ENCODE data around the gene KIF12.
A peak's percentile ranks its signal among the peaks of the same experiment; 100 is the strongest.
"Not testable (repeated sequence)": the region's sequence is repeated elsewhere in the genome, so short reads cannot be mapped to it uniquely, and the experiment has no call there.

KIF12 gene

GRCh38 chr9:114098936-114099668 is at the start of gene KIF12:
Gene KIF12, minus strand, starts transcription at chr9:114099292. Its CDS starts 16 bp downstream, at chr9:114099276.
- no peak for ATAC-seq
- no peaks in the 10 kb centered on the region for H3K36me3 Mint-ChIP-seq
- peak within 1 kb of the TSS; percentile 32 for H3K4me3 Mint-ChIP-seq
- no peak for DNase-seq (ENCODE audit: low spot score in 2 of 2)
- peaks cover 17% of the 10 kb centered on the region for H3K4me1 Mint-ChIP-seq
- H3K27ac Mint-ChIP-seq, result peak within 1 kb of the TSS; percentile 38
- peaks cover 3% of the 10 kb centered on the region for H3K9me3 Mint-ChIP-seq

- ATAC-seq, result no peak
- Mint-ChIP-seq H3K9me3 (no peaks in the 10 kb centered on the region), H3K36me3 (no peaks in the 10 kb centered on the region), H3K4me3 (no peak overlapping the region), H3K4me1 (no peaks in the 10 kb centered on the region), H3K27ac (no peak overlapping the region)
- DNase-seq (ENCODE audit: low spot score in 2 of 2), result no peak
Measured at GRCh38 chr9:114146735-114147134, 47.6 kb upstream of the KIF12 start.

DNA sequence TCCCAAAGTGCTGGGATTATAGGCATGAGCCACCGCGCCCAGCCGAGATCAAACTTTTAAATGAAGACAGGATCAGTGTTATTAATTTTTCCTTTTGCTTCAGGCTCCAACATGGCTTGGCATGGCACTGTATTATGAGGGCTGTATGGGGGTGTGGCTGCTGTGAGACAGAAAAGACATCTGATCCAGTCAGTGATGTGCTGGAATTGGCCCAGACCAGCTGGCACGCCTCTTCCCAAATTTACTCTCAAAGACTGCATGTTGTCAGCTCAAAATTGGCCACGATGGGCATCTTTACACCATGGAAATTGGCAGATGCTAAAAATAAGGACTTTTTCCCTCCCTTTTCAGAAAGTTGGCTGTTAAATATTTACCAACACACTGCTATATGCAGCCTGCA is 44.1 kb upstream of the KIF12 start:
- Mint-ChIP-seq H3K4me1 (no peaks in the 10 kb centered on the region), H3K9me3 (no peaks in the 10 kb centered on the region), H3K36me3 (no peaks in the 10 kb centered on the region), H3K27ac (no peak overlapping the region), H3K4me3 (no peak overlapping the region)
- ATAC-seq (no peak), DNase-seq (ENCODE audit: low spot score in 2 of 2) (no peak)

GRCh38 chr9:114141553-114142402 is 42.7 kb upstream of the KIF12 start:
- H3K9me3 Mint-ChIP-seq, result no peaks in the 10 kb centered on the region
- no peak overlapping the region for H3K4me3 Mint-ChIP-seq
- no peak overlapping the region for H3K27ac Mint-ChIP-seq
- ATAC-seq (no peak), DNase-seq (ENCODE audit: low spot score in 2 of 2) (no peak)
- no peaks in the 10 kb centered on the region for H3K4me1 Mint-ChIP-seq
- H3K36me3 Mint-ChIP-seq, result no peaks in the 10 kb centered on the region

DNA sequence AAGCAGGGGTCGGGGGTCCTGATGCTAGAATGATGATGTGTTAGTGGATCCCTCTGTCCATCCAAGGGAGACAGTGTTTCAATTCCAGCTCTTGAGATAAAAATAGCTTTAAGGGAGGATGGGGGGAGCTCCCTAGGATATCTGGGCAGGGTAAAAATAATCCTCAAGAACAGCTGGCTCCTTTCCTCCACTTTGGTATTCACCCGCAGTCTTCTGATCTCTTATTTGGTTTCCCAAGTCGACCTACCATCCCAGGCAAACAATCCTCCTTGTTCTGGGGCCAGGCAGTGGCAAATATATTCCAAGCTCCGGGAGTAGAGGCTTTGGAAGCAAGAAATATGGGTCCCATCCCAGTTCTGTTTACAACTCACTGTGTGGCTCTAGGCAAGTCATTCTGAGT is 41.8 kb upstream of the KIF12 start:
- Mint-ChIP-seq H3K4me1 (no peaks in the 10 kb centered on the region), H3K27ac (no peak overlapping the region), H3K9me3 (no peaks in the 10 kb centered on the region), H3K36me3 (no peaks in the 10 kb centered on the region), H3K4me3 (no peak overlapping the region)
- DNase-seq (ENCODE audit: low spot score in 2 of 2) (no peak), ATAC-seq (no peak)

DNA sequence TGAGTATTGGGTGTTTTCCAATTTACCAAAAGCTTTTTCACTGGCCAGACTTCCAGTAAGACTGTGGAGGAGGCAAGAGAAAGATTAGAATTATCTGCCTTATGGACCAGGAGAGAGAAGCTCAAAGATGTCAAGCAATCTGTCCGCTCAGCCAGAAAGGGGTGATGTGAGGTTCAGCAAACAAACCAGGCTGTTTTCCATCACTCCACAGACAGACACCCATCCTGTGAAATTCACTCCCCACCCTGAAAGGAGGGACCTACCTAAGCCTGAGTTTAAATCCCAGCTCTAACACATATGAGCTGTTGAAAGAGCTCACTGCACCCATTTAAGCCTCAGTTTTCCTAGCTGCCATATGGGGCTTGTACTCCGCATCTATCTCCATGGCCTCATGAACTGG is 41.3 kb upstream of the KIF12 start:
- ATAC-seq (no peak), DNase-seq (ENCODE audit: low spot score in 2 of 2) (no peak)
- Mint-ChIP-seq H3K4me3 (no peak overlapping the region), H3K27ac (no peak overlapping the region), H3K36me3 (no peaks in the 10 kb centered on the region), H3K4me1 (no peaks in the 10 kb centered on the region), H3K9me3 (no peaks in the 10 kb centered on the region)

DNA sequence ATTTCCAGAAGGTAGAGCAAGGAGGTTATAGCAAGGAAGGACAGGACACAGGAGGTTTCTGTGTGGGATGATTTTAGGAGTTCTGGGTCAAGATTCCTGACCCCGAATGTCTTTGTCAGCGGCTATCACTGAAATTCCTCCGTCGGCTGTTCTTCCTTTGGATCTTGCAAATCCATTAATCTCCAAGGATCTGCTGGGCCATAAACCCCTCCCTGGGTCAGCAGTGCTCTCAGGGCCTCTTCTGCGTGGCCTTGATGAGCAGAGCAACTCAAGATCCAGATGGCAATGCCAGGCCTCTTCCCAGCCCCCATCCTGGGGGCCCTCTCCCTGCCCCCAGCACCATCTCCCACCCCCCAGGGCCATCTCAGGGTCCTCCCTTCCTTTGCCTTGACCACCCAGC is 40.0 kb upstream of the KIF12 start:
- H3K36me3 Mint-ChIP-seq, result no peaks in the 10 kb centered on the region
- H3K27ac Mint-ChIP-seq, result no peak overlapping the region
- ATAC-seq, result no peak

GRCh38 chr9:114138552-114138971 is 39.5 kb upstream of the KIF12 start:
- no peaks in the 10 kb centered on the region for H3K4me1 Mint-ChIP-seq
- H3K36me3 Mint-ChIP-seq, result no peaks in the 10 kb centered on the region
- no peak overlapping the region for H3K27ac Mint-ChIP-seq
- DNase-seq (ENCODE audit: low spot score in 2 of 2), result no peak
- no peaks in the 10 kb centered on the region for H3K9me3 Mint-ChIP-seq
- ATAC-seq, result no peak
- H3K4me3 Mint-ChIP-seq, result no peak overlapping the region

More for the DNA sequence above, 40.0 kb upstream of the KIF12 start:
- no peak overlapping the region for H3K4me3 Mint-ChIP-seq
- no peaks in the 10 kb centered on the region for H3K9me3 Mint-ChIP-seq
- H3K4me1 Mint-ChIP-seq, result no peaks in the 10 kb centered on the region
- no peak for DNase-seq (ENCODE audit: low spot score in 2 of 2)

DNA sequence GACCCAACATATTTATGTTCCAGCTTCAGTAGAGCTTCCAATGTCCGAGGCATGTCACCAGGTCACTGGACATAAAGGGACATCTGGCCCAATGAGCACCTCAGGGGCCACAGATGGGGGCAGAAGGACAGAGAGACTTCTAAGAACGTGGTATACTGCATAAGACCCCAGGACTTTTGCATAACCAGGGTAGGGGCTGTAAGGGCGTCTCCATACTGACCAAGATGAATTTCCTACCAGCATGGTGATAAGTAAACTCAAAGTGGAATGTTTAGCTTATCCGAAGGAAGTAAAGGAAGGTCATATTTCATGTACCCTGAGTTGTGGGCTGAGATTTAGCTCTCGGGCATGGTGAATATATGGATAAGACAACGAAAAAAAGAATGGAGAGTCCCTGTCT is 38.7 kb upstream of the KIF12 start:
- Mint-ChIP-seq H3K27ac (no peak overlapping the region), H3K4me3 (no peak overlapping the region), H3K4me1 (no peaks in the 10 kb centered on the region), H3K9me3 (no peaks in the 10 kb centered on the region), H3K36me3 (no peaks in the 10 kb centered on the region)
- no peak for ATAC-seq
- DNase-seq (ENCODE audit: low spot score in 2 of 2), result no peak

GRCh38 chr9:114134827-114135396 is 35.8 kb upstream of the KIF12 start:
- ATAC-seq (no peak), DNase-seq (ENCODE audit: low spot score in 2 of 2) (no peak)
- Mint-ChIP-seq H3K4me3 (no peak overlapping the region), H3K27ac (no peak overlapping the region), H3K4me1 (no peaks in the 10 kb centered on the region), H3K9me3 (no peaks in the 10 kb centered on the region), H3K36me3 (no peaks in the 10 kb centered on the region)

DNA sequence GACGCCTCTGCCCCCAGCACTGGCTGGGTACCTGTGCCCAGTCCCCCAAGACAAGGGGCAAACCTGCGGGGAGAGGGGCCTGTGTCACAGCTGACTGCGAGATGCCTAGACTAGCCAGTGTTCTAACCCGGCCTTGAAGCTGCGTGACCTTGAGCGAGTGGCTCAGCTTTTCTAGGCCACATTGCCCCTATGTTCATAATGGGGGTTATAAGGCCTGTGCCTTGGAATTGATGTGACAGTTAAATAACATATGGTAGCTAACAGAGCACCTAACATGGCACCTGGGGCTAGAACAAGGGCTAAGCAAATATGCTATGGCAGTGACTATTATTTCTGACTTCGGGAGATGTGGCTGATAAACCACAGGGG is 33.4 kb upstream of the KIF12 start:
- no peak for ATAC-seq
- DNase-seq (ENCODE audit: low spot score in 2 of 2), result no peak
- Mint-ChIP-seq H3K36me3 (no peaks in the 10 kb centered on the region), H3K4me1 (no peaks in the 10 kb centered on the region), H3K27ac (no peak overlapping the region), H3K4me3 (no peak overlapping the region), H3K9me3 (peaks cover 3% of the 10 kb centered on the region)

GRCh38 chr9:114131808-114132549 is 32.9 kb upstream of the KIF12 start:
- H3K27ac Mint-ChIP-seq, result no peak overlapping the region
- no peaks in the 10 kb centered on the region for H3K36me3 Mint-ChIP-seq
- no peak overlapping the region for H3K4me3 Mint-ChIP-seq
- no peaks in the 10 kb centered on the region for H3K4me1 Mint-ChIP-seq
- DNase-seq (ENCODE audit: low spot score in 2 of 2), result no peak
- ATAC-seq, result no peak
- peaks cover 7% of the 10 kb centered on the region for H3K9me3 Mint-ChIP-seq

- Mint-ChIP-seq H3K36me3 (no peaks in the 10 kb centered on the region), H3K4me1 (no peaks in the 10 kb centered on the region), H3K9me3 (peaks cover 7% of the 10 kb centered on the region), H3K27ac (no peak overlapping the region), H3K4me3 (no peak overlapping the region)
- DNase-seq (ENCODE audit: low spot score in 2 of 2) (no peak), ATAC-seq (no peak)
Measured at GRCh38 chr9:114130624-114131277, 31.7 kb upstream of the KIF12 start.

GRCh38 chr9:114130141-114130540 is 31.0 kb upstream of the KIF12 start:
- Mint-ChIP-seq H3K27ac (no peak overlapping the region), H3K4me3 (no peak overlapping the region), H3K9me3 (peaks cover 7% of the 10 kb centered on the region), H3K4me1 (no peaks in the 10 kb centered on the region), H3K36me3 (no peaks in the 10 kb centered on the region)
- DNase-seq (ENCODE audit: low spot score in 2 of 2) (no peak), ATAC-seq (no peak)

DNA sequence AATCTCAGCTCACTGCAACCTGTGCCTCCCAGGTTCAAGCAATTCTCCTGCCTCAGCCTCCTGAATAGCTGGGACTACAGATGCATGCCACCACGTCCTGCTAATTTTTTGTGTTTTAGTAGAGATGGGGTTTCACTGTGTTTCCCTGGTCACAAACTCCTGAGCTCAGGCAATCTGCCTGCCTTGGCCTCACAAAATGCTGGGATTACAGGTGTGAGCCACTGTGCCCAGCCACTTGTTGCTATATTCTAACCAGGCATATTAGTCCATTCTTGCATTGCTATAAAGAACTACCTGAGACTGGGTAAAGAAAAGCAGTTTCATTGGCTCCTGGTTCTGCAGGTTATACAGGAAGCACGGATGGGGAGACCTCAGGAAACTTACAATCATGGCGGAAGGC is 29.7 kb upstream of the KIF12 start:
- H3K27ac Mint-ChIP-seq; H3K9me3 Mint-ChIP-seq; H3K36me3 Mint-ChIP-seq; H3K4me1 Mint-ChIP-seq; H3K4me3 Mint-ChIP-seq; ATAC-seq; DNase-seq (ENCODE audit: low spot score in 2 of 2): not testable (repeated sequence)
